H9 (cell line): ENCODE results near the gene RHBDD2. TPM values are rescaled to one million over a fixed set of nuclear protein-coding genes. Genes with fewer than 3 reads are reported as not detected.

Experiments used
- DNase-seq: peaks from one replicate; pipeline ENCODE4 v3.0.0-alpha.2; 2017
- H2AFZ ChIP-seq: one replicate; pipeline ENCODE4 v1.6.1; 2013; ENCODE audit warnings: mild to moderate bottlenecking, low read length, control low read depth, moderate library complexity
- H2AK5ac ChIP-seq: 2 replicates; pipeline ENCODE4 v1.6.1; 2013; ENCODE audit warnings: low read length, control low read depth, mixed read lengths; ENCODE audit not compliant: insufficient read length
- H2BK120ac ChIP-seq: one replicate; pipeline ENCODE4 v1.6.1; 2013; ENCODE audit warnings: low read depth, mild to moderate bottlenecking, low read length, control low read depth, inconsistent platforms; ENCODE audit not compliant: poor library complexity, severe bottlenecking
- H2BK12ac ChIP-seq: 2 replicates; pipeline ENCODE4 v1.6.1; 2013; ENCODE audit warnings: low read length, control low read depth, mixed read lengths, low read depth; ENCODE audit not compliant: insufficient read length
- H2BK15ac ChIP-seq: 2 replicates; pipeline ENCODE4 v1.6.1; 2013; ENCODE audit warnings: low read depth, low read length, control low read depth
- H2BK20ac ChIP-seq: one replicate; pipeline ENCODE4 v1.6.1; 2013; ENCODE audit warnings: low read depth, mild to moderate bottlenecking, low read length, control low read depth, inconsistent platforms; ENCODE audit not compliant: poor library complexity, severe bottlenecking
- H2BK5ac ChIP-seq: 2 replicates; pipeline ENCODE4 v1.6.1; 2013; ENCODE audit warnings: low read length, control low read depth, mixed read lengths; ENCODE audit not compliant: insufficient read length
- H3K14ac ChIP-seq: 2 replicates; pipeline ENCODE4 v1.6.1; 2013; ENCODE audit warnings: low read length, control low read depth; ENCODE audit not compliant: insufficient read depth
- H3K18ac ChIP-seq: 2 replicates; pipeline ENCODE4 v1.6.1; 2013; ENCODE audit warnings: low read depth, mild to moderate bottlenecking, mixed read lengths, low read length, control low read depth; ENCODE audit not compliant: insufficient read length
- H3K23ac ChIP-seq: 2 replicates; pipeline ENCODE4 v1.6.1; 2013; ENCODE audit warnings: low read length, control low read depth, mixed read lengths, low read depth; ENCODE audit not compliant: insufficient read length
- H3K23me2 ChIP-seq: 2 replicates; pipeline ENCODE4 v1.6.1; 2013; ENCODE audit warnings: low read depth, mild to moderate bottlenecking, mixed read lengths, low read length, control low read depth; ENCODE audit not compliant: insufficient read length, poor library complexity, severe bottlenecking
- H3K27ac ChIP-seq: 2 replicates; pipeline ENCODE4 v1.5.1; 2013; ENCODE audit warnings: low read length, control low read depth, mixed read lengths, low read depth; ENCODE audit not compliant: insufficient read length
- H3K27me3 ChIP-seq: 2 replicates; pipeline ENCODE4 v1.6.1; 2013; ENCODE audit warnings: low read length, control low read depth, inconsistent platforms; ENCODE audit not compliant: insufficient read depth
- H3K4ac ChIP-seq: 2 replicates; pipeline ENCODE4 v1.6.1; 2013; ENCODE audit warnings: low read depth, mild to moderate bottlenecking, control low read depth, inconsistent platforms, low read length, moderate library complexity
- H3K4me1 ChIP-seq: 2 replicates; pipeline ENCODE4 v1.6.1; 2013; ENCODE audit warnings: low read length, control low read depth, inconsistent platforms; ENCODE audit not compliant: insufficient read depth
- H3K4me2 ChIP-seq: 2 replicates; pipeline ENCODE4 v1.6.1; 2013; ENCODE audit warnings: low read length, control low read depth, mixed read lengths; ENCODE audit not compliant: insufficient read length, insufficient read depth
- H3K56ac ChIP-seq: 2 replicates; pipeline ENCODE4 v1.6.1; 2013; ENCODE audit warnings: low read depth, mild to moderate bottlenecking, mixed read lengths, low read length, control low read depth; ENCODE audit not compliant: insufficient read length
- H3K79me1 ChIP-seq: 2 replicates; pipeline ENCODE4 v1.6.1; 2013; ENCODE audit warnings: low read depth, mild to moderate bottlenecking, moderate library complexity, low read length, control low read depth, inconsistent platforms; ENCODE audit not compliant: insufficient read depth, poor library complexity, severe bottlenecking
- H3K79me2 ChIP-seq: 2 replicates; pipeline ENCODE4 v1.6.1; 2013; ENCODE audit warnings: low read length, control low read depth, inconsistent platforms; ENCODE audit not compliant: insufficient read depth
- H3K9ac ChIP-seq: 2 replicates; pipeline ENCODE4 v1.6.1; 2013; ENCODE audit warnings: low read length, control low read depth, mixed read lengths; ENCODE audit not compliant: insufficient read length; ENCODE audit errors: extremely low read depth
- H3K9me3 ChIP-seq: one replicate; pipeline ENCODE4 v1.6.1; 2013; ENCODE audit warnings: low read depth, low read length, inconsistent platforms; ENCODE audit not compliant: control insufficient read depth
- H3T11ph ChIP-seq: one replicate; pipeline ENCODE4 v1.6.1; 2013; ENCODE audit warnings: mild to moderate bottlenecking, low read length, control low read depth, inconsistent platforms
- H4K20me1 ChIP-seq: one replicate; pipeline ENCODE4 v1.6.1; 2013; ENCODE audit not compliant: control insufficient read depth, insufficient read length, insufficient read depth
- H4K5ac ChIP-seq: 2 replicates; pipeline ENCODE4 v1.6.1; 2013; ENCODE audit warnings: low read depth, mild to moderate bottlenecking, mixed read lengths, low read length, control low read depth; ENCODE audit not compliant: insufficient read length
- H4K8ac ChIP-seq: replicated peaks from 2 replicates; pipeline ENCODE4 v1.6.1; 2013; ENCODE audit warnings: low read length, control low read depth, mixed read lengths, low read depth; ENCODE audit not compliant: insufficient read length
- H4K91ac ChIP-seq: 2 replicates; pipeline ENCODE4 v1.6.1; 2013; ENCODE audit warnings: low read depth, mild to moderate bottlenecking, moderate library complexity, mixed read lengths, low read length, control low read depth; ENCODE audit not compliant: insufficient read length
- H3K27ac Mint-ChIP-seq, 3 experiments: 2 replicates in 2 of 3; 3 replicates in 1 of 3; pipeline ENCODE4 v1.8.0; 2020 to 2021; ENCODE audit warnings: mixed read lengths in 3 of 3, mild to moderate bottlenecking in 1 of 3, moderate library complexity in 1 of 3
- H3K27me3 Mint-ChIP-seq: 2 replicates; pipeline ENCODE4 v1.8.0; 2021; ENCODE audit warnings: low read depth, mild to moderate bottlenecking, moderate library complexity, mixed read lengths
- H3K36me3 Mint-ChIP-seq, 3 experiments: 2 replicates in 2 of 3; 3 replicates in 1 of 3; pipeline ENCODE4 v1.8.0; 2020 to 2021; ENCODE audit warnings: low read depth in 3 of 3, mixed read lengths in 3 of 3; ENCODE audit not compliant: insufficient read depth in 1 of 3
- H3K4me1 Mint-ChIP-seq, 2 experiments: 2 replicates each; pipeline ENCODE4 v1.8.0; 2020; ENCODE audit warnings: mixed read lengths in 2 of 2
- H3K4me3 Mint-ChIP-seq, 2 experiments: 2 replicates in 1 of 2; 3 replicates in 1 of 2; pipeline ENCODE4 v1.8.0; 2020 to 2021; ENCODE audit warnings: mild to moderate bottlenecking in 2 of 2, mixed read lengths in 2 of 2, moderate library complexity in 1 of 2
- H3K9me3 Mint-ChIP-seq, 2 experiments: 2 replicates in 1 of 2; 3 replicates in 1 of 2; pipeline ENCODE4 v1.8.0; 2020; ENCODE audit warnings: mild to moderate bottlenecking in 2 of 2, mixed read lengths in 2 of 2, moderate library complexity in 1 of 2
- CTCF ChIP-seq: fragments of 200-600 bp; sonication (generic); conservative IDR thresholded peaks from 3 replicates; pipeline ENCODE4 v1.8.0; 2021; ENCODE audit warnings: antibody characterized with exemption, mild to moderate bottlenecking
- WGBS: extraction: QIAGEN DNeasy Blood & Tissue Kit; methylation state at CpG from one replicate; pipeline ENCODE4 v1.1.7; 2013; ENCODE audit warnings: missing lambda C conversion rate, low lambda C conversion rate, mixed read lengths; ENCODE audit not compliant: insufficient read length; ENCODE audit errors: extremely low coverage; 5-methylcytosine and 5-hydroxymethylcytosine counted together
- total RNA-seq: library from RNA; stranded (reverse); gene quantifications from 2 replicates; pipeline ENCODE4 v1.2.1, GENCODE V29; 2021

The RHBDD2 gene
- total RNA-seq, 1 experiment from 2014 or later, result 30.0 TPM

GRCh38 chr7:75876126-75876881, 2.5 kb upstream of the RHBDD2 start:
- H4K20me1 ChIP-seq, result no peaks in the 10 kb centered on the region
- H2AFZ ChIP-seq, result no peak overlapping the region
- peaks cover 7% of the 10 kb centered on the region for H3K23me2 ChIP-seq
- H3K4me1 Mint-ChIP-seq, result peaks cover 28 to 29% of the 10 kb centered on the region in 2 experiments
- H3K4ac ChIP-seq, result no peak overlapping the region
- H2BK5ac ChIP-seq, result no peak overlapping the region
- TF ChIP-seq CTCF, result no peak
- no peaks in the 10 kb centered on the region for H3K79me1 ChIP-seq
- no peaks in the 10 kb centered on the region for H3K27me3 ChIP-seq
- no peak overlapping the region for H3K18ac ChIP-seq
- H2BK20ac ChIP-seq, result no peak overlapping the region
- H4K5ac ChIP-seq, result no peak overlapping the region
- no peak overlapping the region for H3K14ac ChIP-seq
- no CpG with 5 or more reads among the region's 11 CpGs for WGBS
- no peak overlapping the region for H3K27ac ChIP-seq
- peaks cover 6% of the 10 kb centered on the region; the same call in 1 of the 2 replicates for H3K79me2 ChIP-seq
- no peak overlapping the region for H4K91ac ChIP-seq
- no peak overlapping the region for H4K8ac ChIP-seq
- no peak for DNase-seq
- no peak overlapping the region for H2BK120ac ChIP-seq
- H3K27ac Mint-ChIP-seq, result no peak overlapping the region; a peak in 1 of 7 replicates
- no peak overlapping the region for H3K23ac ChIP-seq
- H3K56ac ChIP-seq, result no peak overlapping the region
- H3K36me3 Mint-ChIP-seq, result peaks cover 8 to 13% (median 12%) of the 10 kb centered on the region in 3 experiments
- no peak overlapping the region for H3K4me3 Mint-ChIP-seq
- no peak overlapping the region for H2BK15ac ChIP-seq
- H3K9ac ChIP-seq, result no peak overlapping the region
- H2BK12ac ChIP-seq, result no peak overlapping the region
- peaks cover 2% of the 10 kb centered on the region; the same call in 1 of the 2 replicates for H3K4me1 ChIP-seq
- no peak overlapping the region for H3T11ph ChIP-seq
- peaks cover 12% of the 10 kb centered on the region for H3K27me3 Mint-ChIP-seq
- H3K9me3 Mint-ChIP-seq, result no peaks in the 10 kb centered on the region
- no peaks in the 10 kb centered on the region for H3K9me3 ChIP-seq
- H2AK5ac ChIP-seq, result no peak overlapping the region
- H3K4me2 ChIP-seq, result no peak overlapping the region
